Right lobe of liver (tissue), 4 donors: ENCODE results near the gene SLC28A1.

Experiments
- CTCF ChIP-seq, 4 donors: fragments of 200-600 bp in 3 of 4; fragments of 450-650 bp in 1 of 4; IDR thresholded peaks; one replicate each; pipeline versions ENCODE4 v1.5.1 to v1.8.0; 2016 to 2022; ENCODE audit warnings: antibody characterized with exemption in 4 of 4, mild to moderate bottlenecking in 2 of 4
- POLR2A ChIP-seq: fragments of 450-650 bp; IDR thresholded peaks from one replicate; pipeline ENCODE4 v1.6.1; 2017; ENCODE audit warnings: antibody characterized with exemption, mild to moderate bottlenecking
- donor health status: DM: no; HTN: no; CAD: no.
- donor health status: DM: no; HTN: no; CAD: no.
- donor health status: DM: no; HTN: yes; CAD: no.

- TF ChIP-seq POLR2A (peak; percentile 68), CTCF (IDR thresholded peaks at IDR 0.05) (no peak)
Measured at GRCh38 chr15:84883466-84883865, 996 bp upstream of the SLC28A1 start.
